B cell (primary cell): ENCODE data around the gene TMEM17. TPM values are rescaled to one million over a fixed set of nuclear protein-coding genes. Genes with fewer than 3 reads are reported as not detected.

Experiments
- ATAC-seq: fragments of 200-7000 bp; cut with Tn5 transposase; one replicate; pipeline ENCODE4 v1.10.0; 2021; ENCODE audit warnings: low read depth, mild to moderate bottlenecking, moderate number of reproducible peaks, moderate library complexity
- CTCF ChIA-PET: fragments of 350-600 bp; sonication (Branson Sonifier 250); formaldehyde crosslinking; loops from one replicate; lab custom pipeline; 2021; ENCODE audit warnings: antibody characterized with exemption, inconsistent platforms; lab: Charles Lee
- POLR2A ChIA-PET: fragments of 350-600 bp; sonication (Branson Sonifier 250); formaldehyde crosslinking; loops from one replicate; lab custom pipeline; 2021; ENCODE audit warnings: antibody characterized with exemption; lab: Charles Lee
- DNase-seq: peaks from one replicate; pipeline ENCODE4 v3.0.0; 2013
- H2AFZ ChIP-seq: 2 replicates; pipeline ENCODE4 v1.6.1; 2012; ENCODE audit warnings: mild to moderate bottlenecking, low read depth, low read length; ENCODE audit not compliant: insufficient read depth, poor library complexity, severe bottlenecking
- H3K27ac ChIP-seq, 2 donors: 1 replicate in 1 of 2; 2 replicates in 1 of 2; pipeline ENCODE4 v1.5.1; 2012 to 2013; ENCODE audit warnings: low read length in 2 of 2, mild to moderate bottlenecking in 2 of 2, moderate library complexity in 1 of 2
- H3K27me3 ChIP-seq, 4 experiments: fragments of 200-600 bp in 1 of 4; sonication (generic) in 1 of 4; replicated peaks in 1 of 4; 1 replicate in 2 of 4; 2 replicates in 2 of 4; pipeline versions ENCODE4 v1.6.1 to v1.7.0; 2013 to 2016; ENCODE audit warnings: low read length in 3 of 4, mild to moderate bottlenecking in 2 of 4, mixed read lengths in 1 of 4, moderate library complexity in 1 of 4; ENCODE audit not compliant: insufficient read depth in 4 of 4, control insufficient read depth in 3 of 4; ENCODE audit errors: control extremely low read depth in 1 of 4
- H3K36me3 ChIP-seq, 2 experiments: replicated peaks in 1 of 2; 1 replicate in 1 of 2; 2 replicates in 1 of 2; pipeline versions ENCODE4 v1.6.1 to v1.7.1; 2013; ENCODE audit warnings: low read length in 1 of 2; ENCODE audit not compliant: insufficient read depth in 2 of 2, control insufficient read depth in 1 of 2; ENCODE audit errors: control extremely low read depth in 1 of 2, extremely low read depth in 1 of 2
- H3K4me1 ChIP-seq, 2 donors: fragments of 200-600 bp in 1 of 2; sonication (generic) in 1 of 2; 1 replicate in 1 of 2; 2 replicates in 1 of 2; pipeline versions ENCODE4 v1.5.1 to v1.6.1; 2013 to 2017; ENCODE audit warnings: low read length in 2 of 2; ENCODE audit not compliant: control insufficient read depth in 2 of 2, insufficient read depth in 2 of 2
- H3K4me2 ChIP-seq: replicated peaks from 2 replicates; pipeline ENCODE3; 2012; ENCODE audit warnings: mild to moderate bottlenecking, low read depth, low read length; ENCODE audit not compliant: poor library complexity, severe bottlenecking
- H3K4me3 ChIP-seq, 5 experiments: fragments of 200-600 bp in 1 of 5; sonication (generic) in 1 of 5; 1 replicate in 3 of 5; 2 replicates in 2 of 5; pipeline versions ENCODE4 v1.5.1 to v1.7.0; 2011 to 2016; ENCODE audit warnings: low read length in 4 of 5, mild to moderate bottlenecking in 4 of 5, low read depth in 2 of 5, control low read depth in 1 of 5, moderate library complexity in 1 of 5; ENCODE audit not compliant: insufficient read depth in 1 of 5; ENCODE audit errors: control extremely low read depth in 1 of 5, extremely low read depth in 1 of 5
- H3K79me2 ChIP-seq: fragments of 200-600 bp; sonication (generic); one replicate; pipeline ENCODE4 v1.6.0; 2016; ENCODE audit warnings: low read length; ENCODE audit not compliant: control insufficient read depth, insufficient read depth
- H3K9ac ChIP-seq: fragments of 200-600 bp; sonication (generic); 2 replicates; pipeline ENCODE4 v1.6.1; 2017; ENCODE audit warnings: mild to moderate bottlenecking, low read length, moderate library complexity
- H3K9me3 ChIP-seq, 3 donors: one replicate each; pipeline versions ENCODE4 v1.6.1 to v1.7.1; 2013; ENCODE audit warnings: low read length in 2 of 3; ENCODE audit not compliant: control insufficient read depth in 2 of 3, insufficient read depth in 1 of 3; ENCODE audit errors: control extremely low read depth in 1 of 3
- H4K20me1 ChIP-seq: 2 replicates; pipeline ENCODE4 v1.6.0; 2012; ENCODE audit warnings: mild to moderate bottlenecking, low read length; ENCODE audit not compliant: insufficient read depth, control insufficient read depth, poor library complexity, severe bottlenecking
- H3K27ac Mint-ChIP-seq: one replicate; pipeline ENCODE4 v1.8.0; 2021; ENCODE audit warnings: mixed read lengths
- H3K27me3 Mint-ChIP-seq: one replicate; pipeline ENCODE4 v1.8.0; 2021; ENCODE audit warnings: mixed read lengths
- H3K4me1 Mint-ChIP-seq: one replicate; pipeline ENCODE4 v1.8.0; 2021; ENCODE audit warnings: mixed read lengths
- H3K4me3 Mint-ChIP-seq: one replicate; pipeline ENCODE4 v1.8.0; 2021; ENCODE audit warnings: mixed read lengths
- H3K9me3 Mint-ChIP-seq: one replicate; pipeline ENCODE4 v1.8.0; 2022; ENCODE audit warnings: mixed read lengths; ENCODE audit not compliant: insufficient read depth
- EZH2 ChIP-seq: IDR thresholded peaks from 2 replicates; pipeline ENCODE4 v1.6.1; 2012; ENCODE audit warnings: borderline replicate concordance, low read depth, mild to moderate bottlenecking, moderate library complexity, low read length; ENCODE audit not compliant: insufficient read depth, poor library complexity, severe bottlenecking
- WGBS: methylation state at CpG from one replicate; pipeline ENCODE4 v1.1.5; 2013; ENCODE audit warnings: missing lambda C conversion rate; ENCODE audit not compliant: insufficient coverage; 5-methylcytosine and 5-hydroxymethylcytosine counted together
- intact Hi-C: fragments of 100-400 bp; cut with micrococcal nuclease; formaldehyde crosslinking; loops from one replicate; pipeline ENCODE4 v1.10.0; 2022
- polyA plus RNA-seq: library from polyadenylated mRNA; depleted of rRNA; stranded (reverse); fragments of >200 nt; gene quantifications from 2 replicates; pipeline ENCODE4 v1.2.3, GENCODE V29; 2012
- total RNA-seq, 2 donors: library from RNA; stranded (reverse); fragments of 120-200 nt in 1 of 2; gene quantifications; 1 replicate in 1 of 2; 2 replicates in 1 of 2; pipeline versions ENCODE4 v1.2.3 to v1.2.4, GENCODE V29; 2013 to 2022
- TF ChIP-seq, protein P1 (sequence below): fragments of 200-600 bp; IDR thresholded peaks from one replicate; pipeline ENCODE4 v1.8.0; 2022; ENCODE audit warnings: antibody characterized with exemption, mild to moderate bottlenecking

The TMEM17 gene
- total and polyA plus RNA-seq, 2 donors (not counting 1 experiment from before 2014, with no cell fraction given) = not detected

DNA sequence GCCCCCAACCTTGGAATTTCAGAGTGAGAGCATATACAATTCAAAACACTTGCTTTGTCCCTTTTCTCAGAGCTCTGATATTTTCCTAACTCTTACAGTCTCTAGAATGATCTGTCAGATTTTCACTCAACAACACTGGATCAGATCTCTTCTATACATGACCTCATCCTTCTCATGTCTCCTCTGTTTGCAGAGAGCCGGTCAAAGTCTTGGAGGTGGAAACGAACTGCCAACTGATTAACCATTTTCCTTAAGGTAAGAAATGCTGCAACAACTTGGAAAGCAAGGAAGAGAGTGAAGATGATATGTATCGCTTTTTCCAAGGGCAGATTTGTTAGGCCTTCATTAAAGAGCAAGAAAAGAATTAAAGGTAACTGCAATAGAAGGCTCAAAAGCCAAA, 4.9 kb downstream of the TMEM17 start:
- Mint-ChIP-seq H3K4me3 (no peak overlapping the region), H3K27me3 (peaks cover 4% of the 10 kb centered on the region), H3K9me3 (no peaks in the 10 kb centered on the region), H3K27ac (no peak overlapping the region), H3K4me1 (peaks cover 3% of the 10 kb centered on the region)
- DNase-seq = no peak
- H3K4me1 ChIP-seq = peaks cover 0 to 7% of the 10 kb centered on the region in 2 donors
- no peaks in the 10 kb centered on the region for H3K9me3 ChIP-seq
- no peak for ATAC-seq
- CTCF ChIA-PET = no interaction called here
- H3K27ac ChIP-seq = no peak overlapping the region
- H3K4me3 ChIP-seq = no peak overlapping the region
- no peak overlapping the region for H3K4me2 ChIP-seq
- H3K9ac ChIP-seq = no peak overlapping the region
- 100% methylated on average over 1 of the region's 3 CpGs for WGBS
- intact Hi-C loops = no loop called here
- H3K27me3 ChIP-seq = peaks cover 0 to 5% (median 2%) of the 10 kb centered on the region in 4 experiments
- no peak overlapping the region for H2AFZ ChIP-seq
- H4K20me1 ChIP-seq = no peaks in the 10 kb centered on the region
- TF ChIP-seq, protein P1, sequence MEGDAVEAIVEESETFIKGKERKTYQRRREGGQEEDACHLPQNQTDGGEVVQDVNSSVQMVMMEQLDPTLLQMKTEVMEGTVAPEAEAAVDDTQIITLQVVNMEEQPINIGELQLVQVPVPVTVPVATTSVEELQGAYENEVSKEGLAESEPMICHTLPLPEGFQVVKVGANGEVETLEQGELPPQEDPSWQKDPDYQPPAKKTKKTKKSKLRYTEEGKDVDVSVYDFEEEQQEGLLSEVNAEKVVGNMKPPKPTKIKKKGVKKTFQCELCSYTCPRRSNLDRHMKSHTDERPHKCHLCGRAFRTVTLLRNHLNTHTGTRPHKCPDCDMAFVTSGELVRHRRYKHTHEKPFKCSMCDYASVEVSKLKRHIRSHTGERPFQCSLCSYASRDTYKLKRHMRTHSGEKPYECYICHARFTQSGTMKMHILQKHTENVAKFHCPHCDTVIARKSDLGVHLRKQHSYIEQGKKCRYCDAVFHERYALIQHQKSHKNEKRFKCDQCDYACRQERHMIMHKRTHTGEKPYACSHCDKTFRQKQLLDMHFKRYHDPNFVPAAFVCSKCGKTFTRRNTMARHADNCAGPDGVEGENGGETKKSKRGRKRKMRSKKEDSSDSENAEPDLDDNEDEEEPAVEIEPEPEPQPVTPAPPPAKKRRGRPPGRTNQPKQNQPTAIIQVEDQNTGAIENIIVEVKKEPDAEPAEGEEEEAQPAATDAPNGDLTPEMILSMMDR = no peak
- no peak for TF ChIP-seq EZH2
- H3K79me2 ChIP-seq = no peaks in the 10 kb centered on the region
- no peaks in the 10 kb centered on the region for H3K36me3 ChIP-seq
- POLR2A ChIA-PET = no interaction called here

DNA sequence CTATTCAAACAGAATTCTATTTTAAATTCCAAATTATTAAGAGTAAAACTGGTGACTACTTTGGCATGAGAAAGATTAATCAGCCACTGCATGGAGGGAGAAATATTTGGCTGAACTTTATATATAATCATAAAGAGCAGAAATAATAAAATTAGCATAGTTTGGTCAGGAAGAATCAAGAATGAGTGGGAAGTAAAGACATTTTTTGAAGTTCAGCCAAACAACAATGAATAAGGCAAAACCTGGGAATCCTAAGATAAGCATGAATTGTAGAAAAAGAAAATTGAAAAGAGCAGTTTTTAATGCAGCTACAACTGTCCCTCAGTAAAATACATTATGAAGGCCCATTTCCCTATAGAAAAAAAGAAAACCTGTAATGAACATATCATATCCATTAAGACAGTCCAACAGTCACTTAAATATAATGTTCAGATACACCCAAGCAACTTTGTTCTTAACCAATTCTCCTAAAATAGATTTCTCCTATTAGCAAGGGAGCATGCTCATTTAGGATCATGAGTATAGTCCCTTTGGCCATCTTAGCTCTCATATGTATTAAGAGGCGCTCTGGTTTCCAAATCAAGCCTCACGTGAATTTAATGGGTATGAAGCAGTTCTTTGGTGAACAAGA, 6.5 kb downstream of the TMEM17 start:
- WGBS = 80% methylated on average over 1 of the region's 2 CpGs
- DNase-seq (no peak), ATAC-seq (no peak)
- intact Hi-C loops = no loop called here
- CTCF ChIA-PET = interaction anchor here (0.5 kb wide), 1 partner anchor 841 kb away, joined by 5 read pairs; no protein-coding TSS in a partner anchor
- POLR2A ChIA-PET = no interaction called here
- H3K4me1 ChIP-seq = no peaks in the 10 kb centered on the region
- H3K4me3 Mint-ChIP-seq = no peak overlapping the region
- no peaks in the 10 kb centered on the region for H3K36me3 ChIP-seq
- no peak overlapping the region for H3K4me3 ChIP-seq
- no peaks in the 10 kb centered on the region for H3K9me3 ChIP-seq
- H3K27me3 Mint-ChIP-seq = no peaks in the 10 kb centered on the region
- no peak overlapping the region for H3K9ac ChIP-seq
- no peaks in the 10 kb centered on the region for H4K20me1 ChIP-seq
- no peaks in the 10 kb centered on the region for H3K9me3 Mint-ChIP-seq
- H3K4me1 Mint-ChIP-seq = no peaks in the 10 kb centered on the region
- no peak overlapping the region for H2AFZ ChIP-seq
- TF ChIP-seq EZH2 = no peak
- TF ChIP-seq, protein P1 = no peak
- no peaks in the 10 kb centered on the region for H3K27me3 ChIP-seq
- no peaks in the 10 kb centered on the region for H3K79me2 ChIP-seq
- H3K4me2 ChIP-seq = no peak overlapping the region
- no peak overlapping the region for H3K27ac Mint-ChIP-seq
- no peak overlapping the region for H3K27ac ChIP-seq
